HFFc6 (cell line): ENCODE data around the gene LYL1. TPM values are rescaled to one million over a fixed set of nuclear protein-coding genes. Genes with fewer than 3 reads are reported as not detected.
A peak's percentile ranks its signal among the peaks of the same experiment; 100 is the strongest.

Experiments
- DNase-seq: peaks from one replicate; pipeline ENCODE4 v3.0.0-alpha.2; 2018
- H3K27ac Mint-ChIP-seq: 2 replicates; pipeline ENCODE4 v1.8.0; 2020; ENCODE audit warnings: mild to moderate bottlenecking, mixed read lengths
- H3K27me3 Mint-ChIP-seq: 2 replicates; pipeline ENCODE4 v1.8.0; 2021; ENCODE audit warnings: mild to moderate bottlenecking, moderate library complexity, mixed read lengths; ENCODE audit not compliant: insufficient read depth
- H3K36me3 Mint-ChIP-seq: 2 replicates; pipeline ENCODE4 v1.8.0; 2021; ENCODE audit warnings: low read depth, mixed read lengths
- H3K4me1 Mint-ChIP-seq: 2 replicates; pipeline ENCODE4 v1.8.0; 2020; ENCODE audit warnings: low read depth, mixed read lengths
- H3K4me3 Mint-ChIP-seq: 2 replicates; pipeline ENCODE4 v1.8.0; 2020; ENCODE audit warnings: mild to moderate bottlenecking, moderate library complexity, mixed read lengths
- H3K9me3 Mint-ChIP-seq: 2 replicates; pipeline ENCODE4 v1.8.0; 2020; ENCODE audit warnings: mild to moderate bottlenecking, mixed read lengths
- CTCF ChIP-seq: fragments of 200-600 bp; sonication (generic); IDR thresholded peaks from 2 replicates; pipeline ENCODE4 v1.5.0; 2021; ENCODE audit warnings: antibody characterized with exemption, mild to moderate bottlenecking
- total RNA-seq, 6 experiments: library from RNA; stranded (reverse); fragmentation: NEBNext Ultra II Directional; extraction: Animal tissue kit (Norgen Biotek cat#: 25700); gene quantifications; 2 replicates in 1 of 6; 3 replicates in 5 of 6; pipeline ENCODE4 v1.2.3, GENCODE V29; 2021

The LYL1 gene
- total RNA-seq, 6 experiments from 2014 or later = 1.5 to 5.1 (median 4.2) TPM

DNA sequence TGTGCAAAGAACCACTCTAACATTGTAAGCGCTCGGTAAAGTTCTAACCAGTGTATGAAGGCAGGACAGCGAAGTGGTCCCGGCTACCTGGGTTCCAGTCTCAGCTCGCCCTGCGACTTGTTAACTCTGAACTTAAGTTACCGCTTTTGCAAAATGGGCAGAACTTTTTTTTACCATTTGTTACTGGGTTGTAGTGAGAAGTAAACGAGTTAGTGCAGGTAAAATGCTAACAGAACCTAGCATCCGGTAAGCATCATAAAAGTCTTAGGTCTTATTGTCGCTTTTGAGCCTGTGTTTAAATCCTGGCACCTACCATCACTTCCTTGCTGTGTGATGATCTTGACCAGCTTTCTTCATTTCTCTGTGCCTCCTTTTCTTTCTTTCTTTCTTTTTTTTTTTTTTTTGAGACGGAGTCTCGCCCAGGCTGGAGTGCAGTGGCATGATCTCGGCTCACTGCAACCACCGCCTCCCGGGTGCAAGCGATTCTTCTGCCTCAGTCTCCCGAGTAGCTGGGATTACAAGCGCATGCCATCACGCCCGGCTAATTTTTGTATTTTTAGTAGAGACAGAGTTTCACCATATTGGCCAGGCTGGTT is 14.6 kb upstream of the LYL1 start:
- DNase-seq = no peak
- Mint-ChIP-seq H3K36me3 (peaks cover 6% of the 10 kb centered on the region; the same call in 1 of the 2 replicates), H3K4me1 (peaks cover 54% of the 10 kb centered on the region), H3K27me3 (no peaks in the 10 kb centered on the region; the same call in 1 of the 2 replicates), H3K4me3 (peak overlapping the region; percentile 99), H3K9me3 (no peaks in the 10 kb centered on the region), H3K27ac (peak overlapping the region; percentile 95)
- TF ChIP-seq CTCF = no peak

DNA sequence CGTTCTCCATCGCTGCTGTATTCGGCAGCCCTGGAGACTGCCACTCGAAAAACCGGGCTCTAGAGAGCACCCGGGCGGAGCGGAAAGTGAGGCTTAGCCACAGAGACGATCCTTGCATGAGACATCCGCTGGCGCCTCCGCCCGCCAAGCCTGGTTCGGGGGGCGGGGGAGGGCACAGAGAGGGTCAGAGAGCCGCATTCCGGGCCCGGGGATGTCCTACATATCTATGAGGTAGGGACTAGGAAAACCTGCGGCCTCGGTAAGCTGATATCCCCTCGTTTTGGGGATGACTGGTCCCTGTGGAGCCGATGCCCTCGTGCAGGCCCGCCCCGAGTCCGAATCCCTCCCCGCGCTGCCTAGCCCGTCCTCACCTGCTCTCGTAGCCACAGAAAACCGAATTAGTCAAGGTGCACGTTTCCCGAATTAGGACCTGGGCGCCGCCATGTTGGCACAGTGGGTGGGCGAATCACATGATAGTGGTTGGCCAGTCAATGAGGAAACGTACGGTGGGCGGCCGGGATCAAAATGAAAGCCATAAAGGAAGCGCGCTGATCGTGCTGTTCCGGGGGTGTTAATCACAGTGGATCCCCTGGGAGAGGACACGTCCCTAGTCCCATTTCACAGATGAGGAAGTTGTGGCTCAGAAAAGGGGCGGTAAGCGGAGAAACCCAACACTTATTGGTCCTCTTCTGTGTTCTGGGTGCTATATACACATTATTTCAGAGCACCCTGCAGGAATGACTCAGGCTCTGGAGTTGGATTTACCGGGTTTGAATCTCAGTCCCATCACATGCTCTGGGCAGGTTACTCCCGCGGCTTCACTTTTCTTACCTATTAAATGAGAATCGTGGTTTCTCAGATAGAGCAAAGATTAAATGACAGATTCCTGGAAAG is 13.9 kb upstream of the LYL1 start, which contains the start of gene TRMT1:
Gene TRMT1, minus strand, starts transcription at position 459 of the 894 bp plus-strand sequence. Its CDS starts 341 bp downstream, at position 118.
- no peak for TF ChIP-seq CTCF
- Mint-ChIP-seq H3K27me3 (no peaks in the 10 kb centered on the region; the same call in 1 of the 2 replicates), H3K27ac (peak within 1 kb of the TSS; percentile 95), H3K4me1 (peaks cover 46% of the 10 kb centered on the region), H3K4me3 (peak within 1 kb of the TSS; percentile 99), H3K36me3 (peaks cover 6% of the 10 kb centered on the region; the same call in 1 of the 2 replicates), H3K9me3 (no peaks in the 10 kb centered on the region)
- peak; percentile 93 for DNase-seq

DNA sequence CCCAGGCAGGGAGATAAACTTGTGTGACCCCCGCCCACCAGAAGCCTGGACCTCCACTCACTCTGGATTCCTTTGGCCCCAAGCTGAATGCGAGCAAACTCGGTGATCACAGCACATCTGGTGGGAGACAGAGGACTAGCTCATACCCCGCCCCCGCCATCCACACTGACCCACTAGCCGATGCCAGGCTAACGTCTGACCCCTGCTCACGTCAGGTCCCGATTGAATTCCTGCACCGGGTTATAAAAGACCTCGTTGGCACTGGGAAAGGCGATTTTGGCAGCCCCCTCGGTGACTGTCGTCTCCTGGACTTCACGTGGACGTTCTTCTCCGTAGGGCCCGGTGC is 13.3 kb upstream of the LYL1 start:
- no peak for DNase-seq
- Mint-ChIP-seq H3K27me3 (no peaks in the 10 kb centered on the region; the same call in 1 of the 2 replicates), H3K36me3 (peaks cover 6% of the 10 kb centered on the region; the same call in 1 of the 2 replicates), H3K4me1 (peaks cover 40% of the 10 kb centered on the region), H3K9me3 (no peaks in the 10 kb centered on the region), H3K4me3 (peak overlapping the region; percentile 99), H3K27ac (peak overlapping the region; percentile 95)
- no peak for TF ChIP-seq CTCF

DNA sequence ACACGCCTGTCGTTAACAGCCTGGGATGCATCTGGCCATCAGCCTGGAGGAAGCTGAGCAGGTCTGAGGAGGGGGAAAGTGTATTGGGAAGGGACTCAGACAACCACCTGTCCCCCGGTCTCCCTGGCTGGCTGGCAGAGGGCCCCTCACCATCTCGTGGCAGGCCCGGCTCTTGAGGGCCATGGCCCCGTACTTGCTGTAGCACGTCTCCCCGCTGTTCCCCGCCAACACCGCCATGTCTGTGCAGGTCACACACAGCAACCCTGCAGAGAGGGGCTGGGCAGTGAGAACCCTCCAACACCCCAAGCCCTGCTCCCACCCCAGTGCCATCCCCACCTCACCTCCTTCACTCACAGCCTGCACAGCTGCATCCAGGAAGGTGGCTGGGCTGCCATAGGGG is 9.9 kb upstream of the LYL1 start:
- Mint-ChIP-seq H3K4me3 (no peak overlapping the region), H3K36me3 (peaks cover 8% of the 10 kb centered on the region; the same call in 1 of the 2 replicates), H3K4me1 (peaks cover 22% of the 10 kb centered on the region), H3K27ac (no peak overlapping the region), H3K9me3 (no peaks in the 10 kb centered on the region), H3K27me3 (no peaks in the 10 kb centered on the region; the same call in 1 of the 2 replicates)
- TF ChIP-seq CTCF = no peak
- no peak for DNase-seq

DNA sequence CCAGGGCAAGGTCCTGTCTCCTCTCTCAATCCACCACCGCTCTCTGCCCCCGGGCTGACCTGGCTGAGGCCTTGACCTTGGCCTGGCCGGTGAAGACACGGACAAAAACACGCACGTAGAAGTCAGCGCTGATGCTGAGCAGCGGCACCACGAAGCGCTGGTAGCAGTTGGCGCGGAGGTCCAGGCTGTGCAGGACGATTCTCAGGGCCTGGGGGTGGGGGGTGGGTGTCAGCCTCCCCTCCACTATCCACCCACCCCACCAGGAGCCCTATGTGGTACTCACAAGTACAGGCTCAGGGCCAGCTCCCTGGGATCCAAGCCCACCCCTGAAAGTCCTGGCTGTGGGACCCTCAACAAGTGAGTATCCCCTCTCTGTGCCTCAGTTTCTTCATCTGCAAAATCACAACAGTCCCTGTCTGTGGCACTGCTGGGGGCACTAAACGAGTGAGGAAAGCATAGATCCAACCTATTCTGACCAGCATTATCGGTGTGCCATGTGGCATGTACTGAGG is 7.5 kb upstream of the LYL1 start:
- no peak overlapping the region for H3K27ac Mint-ChIP-seq
- peaks cover 4% of the 10 kb centered on the region; the same call in 1 of the 2 replicates for H3K36me3 Mint-ChIP-seq
- TF ChIP-seq CTCF = no peak
- peaks cover 3% of the 10 kb centered on the region; the same call in 1 of the 2 replicates for H3K27me3 Mint-ChIP-seq
- H3K4me3 Mint-ChIP-seq = no peak overlapping the region
- H3K9me3 Mint-ChIP-seq = no peaks in the 10 kb centered on the region
- H3K4me1 Mint-ChIP-seq = peaks cover 4% of the 10 kb centered on the region
- DNase-seq = no peak
